CD14-positive monocyte (primary cell): ENCODE measurements around the gene FAM193A. TPM values are rescaled to one million over a fixed set of nuclear protein-coding genes. Genes with fewer than 3 reads are reported as not detected.

Source experiments
- DNase-seq, 3 donors: peaks; one replicate each; pipeline ENCODE4 v3.0.0-alpha.2; 2011 to 2022
- H2AFZ ChIP-seq: 2 replicates; pipeline ENCODE4 v1.6.0; 2012; ENCODE audit warnings: mild to moderate bottlenecking, low read depth, low read length, inconsistent platforms; ENCODE audit not compliant: insufficient read depth, poor library complexity, severe bottlenecking
- H3K27ac ChIP-seq, 2 donors: 1 replicate in 1 of 2; 2 replicates in 1 of 2; pipeline ENCODE4 v1.5.1; 2012 to 2013; ENCODE audit warnings: low read length in 2 of 2, control low read depth in 1 of 2, inconsistent platforms in 1 of 2, low read depth in 1 of 2, mild to moderate bottlenecking in 1 of 2
- H3K27me3 ChIP-seq, 2 donors: one replicate each; pipeline versions ENCODE4 v1.6.0 to v1.6.1; 2011 to 2013; ENCODE audit warnings: low read length in 2 of 2; ENCODE audit not compliant: control insufficient read depth in 2 of 2, insufficient read depth in 2 of 2
- H3K36me3 ChIP-seq, 2 donors: replicated peaks in 1 of 2; 1 replicate in 1 of 2; 2 replicates in 1 of 2; pipeline versions ENCODE4 v1.5.1 to v1.6.1; 2012 to 2013; ENCODE audit warnings: low read length in 2 of 2, control low read depth in 1 of 2, inconsistent platforms in 1 of 2, mild to moderate bottlenecking in 1 of 2; ENCODE audit not compliant: insufficient read depth in 2 of 2, control insufficient read depth in 1 of 2
- H3K4me1 ChIP-seq, 2 donors: 1 replicate in 1 of 2; 2 replicates in 1 of 2; pipeline versions ENCODE4 v1.5.1 to v1.6.1; 2012 to 2013; ENCODE audit warnings: low read length in 2 of 2, control low read depth in 1 of 2, inconsistent platforms in 1 of 2, mild to moderate bottlenecking in 1 of 2, moderate library complexity in 1 of 2; ENCODE audit not compliant: insufficient read depth in 2 of 2, control insufficient read depth in 1 of 2
- H3K4me2 ChIP-seq: replicated peaks from 2 replicates; pipeline ENCODE3; 2012; ENCODE audit warnings: low read length, moderate library complexity, mild to moderate bottlenecking; ENCODE audit not compliant: poor library complexity, severe bottlenecking; ENCODE audit errors: extremely low read depth
- H3K4me3 ChIP-seq, 3 experiments: fragments of 200-600 bp in 1 of 3; sonication (generic) in 1 of 3; replicated peaks in 1 of 3; 1 replicate in 2 of 3; 2 replicates in 1 of 3; pipeline ENCODE4 v1.5.1; 2011 to 2013; ENCODE audit warnings: low read length in 3 of 3, mild to moderate bottlenecking in 3 of 3, control low read depth in 2 of 3, low read depth in 2 of 3, inconsistent platforms in 1 of 3, moderate library complexity in 1 of 3
- H3K79me2 ChIP-seq: 2 replicates; pipeline ENCODE4 v1.6.0; 2012; ENCODE audit warnings: mild to moderate bottlenecking, control low read depth, inconsistent platforms, low read length, moderate library complexity; ENCODE audit not compliant: insufficient read depth
- H3K9ac ChIP-seq: 2 replicates; pipeline ENCODE4 v1.6.0; 2017; ENCODE audit warnings: low read length, mild to moderate bottlenecking; ENCODE audit not compliant: insufficient read depth, poor library complexity, severe bottlenecking
- H3K9me3 ChIP-seq, 2 donors: replicated peaks in 1 of 2; 1 replicate in 1 of 2; 2 replicates in 1 of 2; pipeline versions ENCODE4 v1.5.1 to v1.6.1; 2012 to 2013; ENCODE audit warnings: low read length in 2 of 2, control low read depth in 1 of 2; ENCODE audit not compliant: control insufficient read depth in 1 of 2, insufficient read depth in 1 of 2
- H4K20me1 ChIP-seq: 2 replicates; pipeline ENCODE4 v1.6.0; 2012; ENCODE audit warnings: mild to moderate bottlenecking, low read length, control low read depth, moderate library complexity; ENCODE audit not compliant: insufficient read depth
- H3K27ac Mint-ChIP-seq, 7 donors: one replicate each; pipeline ENCODE4 v1.8.0; 2020; ENCODE audit warnings: mild to moderate bottlenecking in 7 of 7, mixed read lengths in 7 of 7, moderate library complexity in 6 of 7, inconsistent platforms in 2 of 7
- H3K27me3 Mint-ChIP-seq, 3 donors: one replicate each; pipeline ENCODE4 v1.8.0; 2021 to 2022; ENCODE audit warnings: low read depth in 3 of 3, mild to moderate bottlenecking in 3 of 3, mixed read lengths in 3 of 3, moderate library complexity in 3 of 3, inconsistent platforms in 1 of 3
- H3K36me3 Mint-ChIP-seq, 2 donors: one replicate each; pipeline ENCODE4 v1.8.0; 2020; ENCODE audit warnings: mixed read lengths in 2 of 2, inconsistent platforms in 1 of 2, mild to moderate bottlenecking in 1 of 2
- H3K4me1 Mint-ChIP-seq: one replicate; pipeline ENCODE4 v1.8.0; 2020; ENCODE audit warnings: mild to moderate bottlenecking, mixed read lengths
- H3K4me3 Mint-ChIP-seq, 2 donors: one replicate each; pipeline ENCODE4 v1.8.0; 2020; ENCODE audit warnings: mild to moderate bottlenecking in 2 of 2, mixed read lengths in 2 of 2, moderate library complexity in 1 of 2
- H3K9me3 Mint-ChIP-seq, 7 donors: one replicate each; pipeline ENCODE4 v1.8.0; 2020 to 2022; ENCODE audit warnings: mixed read lengths in 7 of 7, mild to moderate bottlenecking in 6 of 7, moderate library complexity in 6 of 7, inconsistent platforms in 2 of 7
- WGBS: methylation state at CpG from one replicate; pipeline ENCODE4 v1.1.5; 2013; ENCODE audit warnings: missing lambda C conversion rate; ENCODE audit not compliant: insufficient coverage; 5-methylcytosine and 5-hydroxymethylcytosine counted together
- intact Hi-C, 2 donors: fragments of 100-400 bp; cut with micrococcal nuclease; formaldehyde crosslinking; loops; one replicate each; pipeline versions ENCODE4 v1.15.0 to v1.15.1; 2023
- polyA plus RNA-seq, 3 donors: library from polyadenylated mRNA; depleted of rRNA in 1 of 3; unstranded in 2 of 3; stranded (reverse) in 1 of 3; fragments of 300-500 nt in 2 of 3; fragments of >200 nt in 1 of 3; fragmentation: Illumina TruSeq in 2 of 3; gene quantifications; 1 replicate in 2 of 3; 2 replicates in 1 of 3; pipeline ENCODE4 v1.2.3, GENCODE V29; 2012 to 2021
- TF ChIP-seq, protein P1 (sequence below): fragments of 200-600 bp; IDR thresholded peaks from one replicate; pipeline ENCODE4 v1.8.0; 2022; ENCODE audit warnings: antibody characterized with exemption, mild to moderate bottlenecking

Gene FAM193A
- polyA plus RNA-seq, 3 donors: 0.66 to 11.8 (median 0.82) TPM

DNA sequence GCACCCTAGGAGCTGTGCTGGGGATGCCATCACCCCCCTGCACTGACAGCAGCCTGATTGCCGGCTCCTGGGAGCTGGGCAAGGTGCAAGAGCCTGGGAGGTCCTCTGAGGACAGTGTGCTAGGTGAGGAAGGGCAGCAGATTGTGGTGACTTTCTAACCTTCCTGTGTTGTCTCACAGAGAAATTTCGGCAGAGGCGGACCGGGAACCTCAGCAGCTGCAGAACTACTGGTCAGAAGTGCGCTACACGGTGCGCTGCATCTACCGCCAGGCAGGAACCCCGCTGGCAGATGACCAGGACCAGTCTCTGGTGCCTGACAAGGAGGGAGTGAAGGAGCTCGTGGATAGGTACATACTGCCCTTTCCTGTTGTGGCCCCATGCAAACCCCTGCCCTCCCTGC is 89.8 kb downstream of the FAM193A start:
- peak overlapping the region in 1 of 7 donors; percentile 44 for H3K27ac Mint-ChIP-seq
- Histone ChIP-seq H2AFZ (no peak overlapping the region), H4K20me1 (peaks cover 75% of the 10 kb centered on the region), H3K4me3 (no peak overlapping the region), H3K9ac (no peak overlapping the region), H3K4me2 (no peak overlapping the region), H3K27me3 (no peaks in the 10 kb centered on the region), H3K36me3 (peaks cover 39 to 68% of the 10 kb centered on the region in 2 donors), H3K79me2 (peaks cover 45% of the 10 kb centered on the region), H3K4me1 (no peaks in the 10 kb centered on the region), H3K27ac (no peak overlapping the region), H3K9me3 (no peaks in the 10 kb centered on the region)
- H3K4me1 Mint-ChIP-seq: no peaks in the 10 kb centered on the region
- no peak overlapping the region for H3K4me3 Mint-ChIP-seq
- H3K9me3 Mint-ChIP-seq: no peaks in the 10 kb centered on the region
- H3K36me3 Mint-ChIP-seq: peaks cover 52 to 70% of the 10 kb centered on the region in 2 donors
- no peaks in the 10 kb centered on the region for H3K27me3 Mint-ChIP-seq
- TF ChIP-seq, protein P1, sequence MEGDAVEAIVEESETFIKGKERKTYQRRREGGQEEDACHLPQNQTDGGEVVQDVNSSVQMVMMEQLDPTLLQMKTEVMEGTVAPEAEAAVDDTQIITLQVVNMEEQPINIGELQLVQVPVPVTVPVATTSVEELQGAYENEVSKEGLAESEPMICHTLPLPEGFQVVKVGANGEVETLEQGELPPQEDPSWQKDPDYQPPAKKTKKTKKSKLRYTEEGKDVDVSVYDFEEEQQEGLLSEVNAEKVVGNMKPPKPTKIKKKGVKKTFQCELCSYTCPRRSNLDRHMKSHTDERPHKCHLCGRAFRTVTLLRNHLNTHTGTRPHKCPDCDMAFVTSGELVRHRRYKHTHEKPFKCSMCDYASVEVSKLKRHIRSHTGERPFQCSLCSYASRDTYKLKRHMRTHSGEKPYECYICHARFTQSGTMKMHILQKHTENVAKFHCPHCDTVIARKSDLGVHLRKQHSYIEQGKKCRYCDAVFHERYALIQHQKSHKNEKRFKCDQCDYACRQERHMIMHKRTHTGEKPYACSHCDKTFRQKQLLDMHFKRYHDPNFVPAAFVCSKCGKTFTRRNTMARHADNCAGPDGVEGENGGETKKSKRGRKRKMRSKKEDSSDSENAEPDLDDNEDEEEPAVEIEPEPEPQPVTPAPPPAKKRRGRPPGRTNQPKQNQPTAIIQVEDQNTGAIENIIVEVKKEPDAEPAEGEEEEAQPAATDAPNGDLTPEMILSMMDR: no peak
- WGBS: 91% methylated on average over 10 of the region's 10 CpGs
- intact Hi-C loops: no loop called here
- DNase-seq: no peak

DNA sequence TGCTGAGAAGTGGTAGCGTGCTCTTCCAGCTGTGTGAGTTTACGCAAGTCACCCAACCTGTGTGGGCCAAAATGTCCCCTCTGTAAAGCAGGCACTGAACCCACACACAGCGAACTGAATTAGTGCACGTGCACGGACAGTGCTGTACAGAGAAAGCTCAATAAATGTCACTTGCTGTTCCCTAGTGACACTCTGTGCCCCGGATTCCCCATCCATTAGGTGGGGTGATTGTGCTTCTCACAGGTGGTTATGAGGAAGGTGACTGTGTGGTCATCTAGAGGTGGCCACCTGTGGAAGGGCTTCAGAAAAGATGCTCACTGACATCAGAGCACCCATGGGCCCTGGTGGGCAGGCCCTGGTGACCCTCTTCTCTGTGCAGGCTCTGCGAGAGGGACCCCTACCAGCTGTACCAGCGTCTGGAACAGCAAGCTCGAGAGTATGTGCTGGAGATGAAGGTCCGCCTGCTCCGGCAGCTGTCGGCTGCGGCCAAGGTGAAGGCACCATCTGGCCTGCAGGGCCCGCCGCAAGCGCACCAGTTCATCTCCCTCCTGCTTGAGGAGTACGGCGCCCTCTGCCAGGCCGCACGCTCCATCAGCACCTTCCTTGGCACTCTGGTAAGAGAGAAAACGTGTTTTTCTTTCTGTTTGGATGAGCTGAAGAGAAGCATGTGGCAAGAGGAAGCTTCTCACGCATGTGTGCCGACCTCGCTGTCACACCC is 94.3 kb downstream of the FAM193A start:
- Histone ChIP-seq H3K9me3 (no peaks in the 10 kb centered on the region), H3K4me3 (no peak overlapping the region), H3K79me2 (peaks cover 3% of the 10 kb centered on the region), H2AFZ (no peak overlapping the region), H3K27ac (no peak overlapping the region), H3K36me3 (peaks cover 51 to 97% of the 10 kb centered on the region in 2 donors), H3K4me1 (no peaks in the 10 kb centered on the region), H3K9ac (no peak overlapping the region), H3K27me3 (no peaks in the 10 kb centered on the region), H3K4me2 (no peak overlapping the region), H4K20me1 (peaks cover 45% of the 10 kb centered on the region)
- Mint-ChIP-seq H3K9me3 (no peaks in the 10 kb centered on the region), H3K36me3 (peaks cover 68 to 94% of the 10 kb centered on the region in 2 donors), H3K27ac (peak overlapping the region in 1 of 7 donors; percentile 26), H3K4me1 (peaks cover 4% of the 10 kb centered on the region), H3K27me3 (peaks cover 0 to 1% (median 0%) of the 10 kb centered on the region in 3 donors), H3K4me3 (no peak overlapping the region)
- WGBS: over 99% methylated on average over 18 of the region's 24 CpGs
- TF ChIP-seq, protein P1: no peak
- intact Hi-C loops: no loop called here
- DNase-seq: no peak
